Measurements from ENCODE around the gene FAM114A1.

The FAM114A1 gene

GRCh38 chr4:38859501-38859900 lies 8.1 kb upstream of the FAM114A1 start:
- DNase-seq (ENCODE audit: low spot score): no peak

- no peak for DNase-seq (ENCODE audit: low spot score)
These were observed 6.7 kb upstream of the FAM114A1 start for GRCh38 chr4:38860788-38861424.

- no peak for DNase-seq (ENCODE audit: low spot score)
These were observed 5.8 kb upstream of the FAM114A1 start for GRCh38 chr4:38861791-38862190.

GRCh38 chr4:38865445-38865844 lies 2.2 kb upstream of the FAM114A1 start:
- DNase-seq (ENCODE audit: low spot score): no peak

- no peak for DNase-seq (ENCODE audit: low spot score)
These were observed 581 bp upstream of the FAM114A1 start for GRCh38 chr4:38866973-38867477.

- peak; percentile 34 for DNase-seq (ENCODE audit: low spot score)
These were observed 704 bp downstream of the FAM114A1 start for GRCh38 chr4:38868059-38868960.

- DNase-seq (ENCODE audit: low spot score): no peak
These were observed 1.9 kb downstream of the FAM114A1 start for GRCh38 chr4:38869511-38869910.

GRCh38 chr4:38870098-38870808 lies 2.6 kb downstream of the FAM114A1 start:
- DNase-seq (ENCODE audit: low spot score): no peak

- DNase-seq (ENCODE audit: low spot score): no peak
These were observed 4.0 kb downstream of the FAM114A1 start for GRCh38 chr4:38871593-38871992.

- DNase-seq (ENCODE audit: low spot score): no peak
These were observed 5.0 kb downstream of the FAM114A1 start for GRCh38 chr4:38872620-38873019.

GRCh38 chr4:38873290-38873944 lies 5.8 kb downstream of the FAM114A1 start:
- DNase-seq (ENCODE audit: low spot score): no peak

- no peak for DNase-seq (ENCODE audit: low spot score)
These were observed 9.0 kb downstream of the FAM114A1 start for GRCh38 chr4:38876636-38877035.

GRCh38 chr4:38884254-38884653 lies 16.6 kb downstream of the FAM114A1 start:
- DNase-seq (ENCODE audit: low spot score): no peak

- DNase-seq (ENCODE audit: low spot score): peak; percentile 63
These were observed 21.5 kb downstream of the FAM114A1 start for GRCh38 chr4:38889143-38889542.

GRCh38 chr4:38891051-38891983 lies 23.7 kb downstream of the FAM114A1 start:
- DNase-seq (ENCODE audit: low spot score): no peak

GRCh38 chr4:38894322-38894982 lies 26.8 kb downstream of the FAM114A1 start:
- no peak for DNase-seq (ENCODE audit: low spot score)

GRCh38 chr4:38896940-38897339 lies 29.3 kb downstream of the FAM114A1 start:
- DNase-seq (ENCODE audit: low spot score): no peak

- DNase-seq (ENCODE audit: low spot score): no peak
These were observed 30.6 kb downstream of the FAM114A1 start for GRCh38 chr4:38898245-38898644.

- DNase-seq (ENCODE audit: low spot score): no peak
These were observed 34.6 kb downstream of the FAM114A1 start for GRCh38 chr4:38902221-38902620.

GRCh38 chr4:38902695-38903094 lies 35.1 kb downstream of the FAM114A1 start:
- DNase-seq (ENCODE audit: low spot score): peak; percentile 45
